IPS-15b (cell line): ENCODE results near the gene SRCAP.
A peak's percentile ranks its signal among the peaks of the same experiment; 100 is the strongest.

Experiments
- H3K27me3 ChIP-seq: one replicate; pipeline ENCODE4 v1.6.1; 2013; ENCODE audit warnings: low read length; ENCODE audit not compliant: control insufficient read depth, insufficient read depth
- H3K36me3 ChIP-seq: one replicate; pipeline ENCODE4 v1.6.1; 2013; ENCODE audit warnings: low read length; ENCODE audit not compliant: control insufficient read depth, insufficient read depth
- H3K4me1 ChIP-seq: one replicate; pipeline ENCODE4 v1.6.1; 2013; ENCODE audit warnings: mild to moderate bottlenecking, low read length; ENCODE audit not compliant: control insufficient read depth, insufficient read depth
- H3K4me3 ChIP-seq: one replicate; pipeline ENCODE4 v1.5.1; 2013; ENCODE audit warnings: low read depth, low read length
- H3K9ac ChIP-seq: one replicate; pipeline ENCODE4 v1.6.1; 2013; ENCODE audit warnings: low read depth, mild to moderate bottlenecking, low read length
- H3K9me3 ChIP-seq: one replicate; pipeline ENCODE4 v1.6.1; 2013; ENCODE audit warnings: mild to moderate bottlenecking, low read length; ENCODE audit not compliant: control insufficient read depth, insufficient read depth

SRCAP gene

GRCh38 chr16:30779596-30779995 lies 80.6 kb downstream of the SRCAP start:
- peaks cover 26% of the 10 kb centered on the region for H3K36me3 ChIP-seq
- no peak overlapping the region for H3K4me3 ChIP-seq
- no peaks in the 10 kb centered on the region for H3K27me3 ChIP-seq
- peaks cover 10% of the 10 kb centered on the region for H3K4me1 ChIP-seq
- no peak overlapping the region for H3K9ac ChIP-seq
- no peaks in the 10 kb centered on the region for H3K9me3 ChIP-seq

- no peak overlapping the region for H3K9ac ChIP-seq
- H3K27me3 ChIP-seq = no peaks in the 10 kb centered on the region
- H3K4me1 ChIP-seq = peaks cover 10% of the 10 kb centered on the region
- H3K36me3 ChIP-seq = peaks cover 26% of the 10 kb centered on the region
- H3K4me3 ChIP-seq = no peak overlapping the region
- no peaks in the 10 kb centered on the region for H3K9me3 ChIP-seq
Observed at GRCh38 chr16:30780021-30780420, 81.0 kb downstream of the SRCAP start.

- Histone ChIP-seq H3K36me3 (peaks cover 26% of the 10 kb centered on the region), H3K9ac (no peak overlapping the region), H3K4me1 (peaks cover 10% of the 10 kb centered on the region)
Observed at GRCh38 chr16:30780549-30780948, 81.6 kb downstream of the SRCAP start.

GRCh38 chr16:30782486-30783279 lies 83.7 kb downstream of the SRCAP start:
- Histone ChIP-seq H3K27me3 (no peaks in the 10 kb centered on the region), H3K4me1 (peaks cover 11% of the 10 kb centered on the region), H3K36me3 (peaks cover 26% of the 10 kb centered on the region), H3K9me3 (no peaks in the 10 kb centered on the region), H3K9ac (no peak overlapping the region), H3K4me3 (no peak overlapping the region)

More at GRCh38 chr16:30780549-30780948, 81.6 kb downstream of the SRCAP start:
- Histone ChIP-seq H3K27me3 (no peaks in the 10 kb centered on the region), H3K9me3 (no peaks in the 10 kb centered on the region), H3K4me3 (no peak overlapping the region)

- Histone ChIP-seq H3K9me3 (no peaks in the 10 kb centered on the region), H3K9ac (no peak overlapping the region), H3K4me1 (peaks cover 11% of the 10 kb centered on the region), H3K27me3 (no peaks in the 10 kb centered on the region), H3K4me3 (no peak overlapping the region), H3K36me3 (peaks cover 25% of the 10 kb centered on the region)
Observed at GRCh38 chr16:30783280-30784109, 84.5 kb downstream of the SRCAP start.

- H3K9ac ChIP-seq = no peak overlapping the region
- H3K4me3 ChIP-seq = no peak overlapping the region
- H3K36me3 ChIP-seq = peaks cover 25% of the 10 kb centered on the region
- H3K9me3 ChIP-seq = no peaks in the 10 kb centered on the region
- H3K27me3 ChIP-seq = no peaks in the 10 kb centered on the region
- peaks cover 3% of the 10 kb centered on the region for H3K4me1 ChIP-seq
Observed at GRCh38 chr16:30784215-30784614, 85.2 kb downstream of the SRCAP start.

- Histone ChIP-seq H3K4me1 (peaks cover 3% of the 10 kb centered on the region), H3K27me3 (no peaks in the 10 kb centered on the region), H3K4me3 (peak overlapping the region; percentile 85), H3K9ac (peak overlapping the region; percentile 73), H3K9me3 (no peaks in the 10 kb centered on the region), H3K36me3 (peaks cover 22% of the 10 kb centered on the region)
Observed at GRCh38 chr16:30785126-30786106, 86.4 kb downstream of the SRCAP start.

GRCh38 chr16:30786115-30786935 lies 87.4 kb downstream of the SRCAP start:
- Histone ChIP-seq H3K9me3 (no peaks in the 10 kb centered on the region), H3K9ac (peak overlapping the region; percentile 73), H3K4me3 (peak overlapping the region; percentile 85), H3K4me1 (peaks cover 3% of the 10 kb centered on the region), H3K36me3 (peaks cover 22% of the 10 kb centered on the region), H3K27me3 (no peaks in the 10 kb centered on the region)

- Histone ChIP-seq H3K27me3 (no peaks in the 10 kb centered on the region), H3K9me3 (no peaks in the 10 kb centered on the region), H3K36me3 (peaks cover 18% of the 10 kb centered on the region), H3K4me1 (peaks cover 3% of the 10 kb centered on the region), H3K9ac (peak within 1 kb of the TSS; percentile 94), H3K4me3 (peak within 1 kb of the TSS; percentile 85)
Observed at GRCh38 chr16:30786936-30787612, 88.1 kb downstream of the SRCAP start, which contains the start of gene ZNF629. Gene ZNF629 (minus strand): TSS chr16:30787205. CDS start chr16:30784482, 2,723 bp downstream.

- H3K36me3 ChIP-seq = peaks cover 11% of the 10 kb centered on the region
- H3K4me1 ChIP-seq = peaks cover 3% of the 10 kb centered on the region
- H3K9ac ChIP-seq = peak overlapping the region; percentile 94
- no peaks in the 10 kb centered on the region for H3K9me3 ChIP-seq
- no peaks in the 10 kb centered on the region for H3K27me3 ChIP-seq
- H3K4me3 ChIP-seq = peak overlapping the region; percentile 76
Observed at GRCh38 chr16:30787613-30788378, 88.8 kb downstream of the SRCAP start.
